H1 (cell line): Measurements from ENCODE around the gene ETNK1. TPM values are rescaled to one million over a fixed set of nuclear protein-coding genes. Genes with fewer than 3 reads are reported as not detected.

Experiments used
- CTCF ChIA-PET: fragments of 300-600 bp; sonication (Branson Sonifier 250); formaldehyde crosslinking; loops from one replicate; lab custom pipeline; 2021; ENCODE audit not compliant: partially characterized antibody; lab: Charles Lee
- POLR2A ChIA-PET: fragments of 300-600 bp; sonication (Branson Sonifier 250); formaldehyde crosslinking; loops from one replicate; lab custom pipeline; 2021; ENCODE audit warnings: inconsistent platforms; ENCODE audit not compliant: partially characterized antibody; lab: Charles Lee
- DNase-seq, 2 experiments: peaks; one replicate each; pipeline versions ENCODE4 v3.0.0 to v3.0.0-alpha.2; 2010 to 2022; ENCODE audit warnings: low spot score in 2 of 2, low read depth in 1 of 2, mixed read lengths in 1 of 2
- FAIRE-seq: peaks from 2 replicates; lab custom pipeline; 2011; peaks lifted over from hg19 to GRCh38; lab: Jason Lieb, UNC
- H2AFZ ChIP-seq: 2 replicates; pipeline ENCODE4 v1.8.1; 2012; ENCODE audit warnings: low read length, inconsistent platforms
- H2AK5ac ChIP-seq: 2 replicates; pipeline ENCODE4 v1.6.1; 2013; ENCODE audit warnings: low read depth, low read length
- H2BK120ac ChIP-seq: replicated peaks from 2 replicates; pipeline ENCODE3; 2013; ENCODE audit warnings: low read depth, low read length, inconsistent platforms
- H2BK12ac ChIP-seq: 2 replicates; pipeline ENCODE4 v1.6.1; 2013; ENCODE audit warnings: low read depth, low read length
- H2BK15ac ChIP-seq: 2 replicates; pipeline ENCODE4 v1.6.1; 2013; ENCODE audit warnings: low read length
- H2BK20ac ChIP-seq: 2 replicates; pipeline ENCODE4 v1.6.1; 2013; ENCODE audit warnings: low read length
- H2BK5ac ChIP-seq: 2 replicates; pipeline ENCODE4 v1.6.1; 2013; ENCODE audit warnings: low read depth, low read length
- H3K14ac ChIP-seq: 2 replicates; pipeline ENCODE4 v1.6.1; 2013; ENCODE audit warnings: inconsistent platforms; ENCODE audit not compliant: insufficient read length
- H3K18ac ChIP-seq: 2 replicates; pipeline ENCODE4 v1.6.1; 2013; ENCODE audit warnings: low read length; ENCODE audit errors: extremely low read depth
- H3K23ac ChIP-seq: 2 replicates; pipeline ENCODE4 v1.6.1; 2013; ENCODE audit warnings: inconsistent platforms; ENCODE audit not compliant: insufficient read length
- H3K23me2 ChIP-seq: 2 replicates; pipeline ENCODE4 v1.6.1; 2013; ENCODE audit warnings: low read depth, low read length
- H3K27ac ChIP-seq: 2 replicates; pipeline ENCODE4 v1.6.1; 2011; ENCODE audit warnings: low read depth, low read length, inconsistent platforms
- H3K27me3 ChIP-seq, 4 experiments: replicated peaks in 1 of 4; 1 replicate in 1 of 4; 2 replicates in 3 of 4; pipeline versions ENCODE4 v1.6.1 to v1.8.1; 2011 to 2013; ENCODE audit warnings: low read length in 3 of 4, mild to moderate bottlenecking in 3 of 4, inconsistent platforms in 2 of 4, mixed read lengths in 2 of 4, moderate library complexity in 1 of 4; ENCODE audit not compliant: control insufficient read depth in 3 of 4, insufficient read depth in 3 of 4; ENCODE audit errors: extremely low read depth in 1 of 4
- H3K36me3 ChIP-seq, 4 experiments: 2 replicates each; pipeline versions ENCODE4 v1.6.1 to v1.8.1; 2011 to 2013; ENCODE audit warnings: mild to moderate bottlenecking in 4 of 4, low read length in 3 of 4, moderate library complexity in 2 of 4, control low read depth in 1 of 4, inconsistent platforms in 1 of 4; ENCODE audit not compliant: insufficient read depth in 4 of 4, control insufficient read depth in 2 of 4
- H3K4ac ChIP-seq: replicated peaks from 2 replicates; pipeline ENCODE3; 2013; ENCODE audit warnings: low read length, low read depth, mixed read lengths, inconsistent platforms; ENCODE audit not compliant: insufficient read length
- H3K4me1 ChIP-seq, 4 experiments: replicated peaks in 1 of 4; 1 replicate in 1 of 4; 2 replicates in 3 of 4; pipeline versions ENCODE4 v1.6.1 to v1.8.1; 2011 to 2013; ENCODE audit warnings: low read length in 3 of 4, inconsistent platforms in 2 of 4, mixed read lengths in 1 of 4; ENCODE audit not compliant: insufficient read depth in 4 of 4, control insufficient read depth in 3 of 4
- H3K4me2 ChIP-seq, 2 experiments: 2 replicates each; pipeline versions ENCODE4 v1.6.1 to v1.8.1; 2011 to 2013; ENCODE audit warnings: low read depth in 2 of 2, low read length in 2 of 2, control low read depth in 1 of 2, inconsistent platforms in 1 of 2, mild to moderate bottlenecking in 1 of 2; ENCODE audit not compliant: insufficient read depth in 1 of 2
- H3K4me3 ChIP-seq, 4 experiments: fragments of 200-600, 300-600 bp in 1 of 4; sonication (generic), shearing (Covaris generic), sonication (Bioruptor Twin) in 1 of 4; 2 replicates each; pipeline versions ENCODE4 v1.5.1 to v1.8.1; 2011 to 2016; ENCODE audit warnings: low read length in 4 of 4, low read depth in 3 of 4, control low read depth in 2 of 4, inconsistent platforms in 2 of 4, mild to moderate bottlenecking in 2 of 4, mixed read lengths in 1 of 4, moderate library complexity in 1 of 4; ENCODE audit not compliant: insufficient read depth in 2 of 4; ENCODE audit errors: extremely low read depth in 1 of 4
- H3K56ac ChIP-seq: replicated peaks from 2 replicates; pipeline ENCODE3; 2013; ENCODE audit warnings: low read depth, mild to moderate bottlenecking, mixed read lengths, low read length, inconsistent platforms; ENCODE audit not compliant: insufficient read length
- H3K79me1 ChIP-seq: 2 replicates; pipeline ENCODE4 v1.6.1; 2013; ENCODE audit warnings: low read depth, low read length, control low read depth
- H3K79me2 ChIP-seq, 2 experiments: 2 replicates each; pipeline versions ENCODE4 v1.6.1 to v1.8.1; 2012 to 2013; ENCODE audit warnings: low read length in 2 of 2, mild to moderate bottlenecking in 2 of 2, inconsistent platforms in 1 of 2; ENCODE audit not compliant: insufficient read depth in 2 of 2, control insufficient read depth in 1 of 2
- H3K9ac ChIP-seq, 4 experiments: replicated peaks in 1 of 4; 1 replicate in 1 of 4; 2 replicates in 3 of 4; pipeline versions ENCODE4 v1.6.1 to v1.8.1; 2011 to 2013; ENCODE audit warnings: low read depth in 3 of 4, low read length in 3 of 4, control low read depth in 2 of 4, mild to moderate bottlenecking in 2 of 4, moderate library complexity in 2 of 4, inconsistent platforms in 1 of 4; ENCODE audit errors: extremely low read depth in 1 of 4
- H3K9me3 ChIP-seq, 2 experiments: 2 replicates each; pipeline versions ENCODE4 v1.6.1 to v1.8.1; 2012 to 2013; ENCODE audit warnings: mild to moderate bottlenecking in 2 of 2, moderate library complexity in 2 of 2, control low read depth in 1 of 2, inconsistent platforms in 1 of 2, low read depth in 1 of 2, low read length in 1 of 2, mixed read lengths in 1 of 2; ENCODE audit not compliant: insufficient read depth in 2 of 2
- H4K20me1 ChIP-seq, 2 experiments: replicated peaks in 1 of 2; 2 replicates each; pipeline versions ENCODE3 to v1.8.1; 2011 to 2013; ENCODE audit warnings: inconsistent platforms in 2 of 2, low read length in 2 of 2, mild to moderate bottlenecking in 1 of 2; ENCODE audit not compliant: insufficient read depth in 2 of 2, control insufficient read depth in 1 of 2
- H4K5ac ChIP-seq: 2 replicates; pipeline ENCODE4 v1.6.1; 2013; ENCODE audit warnings: low read length, low read depth, mixed read lengths, inconsistent platforms; ENCODE audit not compliant: insufficient read length
- H4K8ac ChIP-seq: 2 replicates; pipeline ENCODE4 v1.8.0; 2013; ENCODE audit warnings: mild to moderate bottlenecking, moderate library complexity, low read length, inconsistent platforms; ENCODE audit not compliant: insufficient read depth; ENCODE audit errors: extremely low read depth
- H4K91ac ChIP-seq: replicated peaks from 2 replicates; pipeline ENCODE3; 2013; ENCODE audit warnings: low read length, mixed read lengths, inconsistent platforms; ENCODE audit not compliant: insufficient read length
- PHF8 ChIP-seq: fragments of 200-600 bp; sonication (generic); conservative IDR thresholded peaks from 2 replicates; pipeline ENCODE4 v1.7.1; 2012; ENCODE audit warnings: low read depth, mild to moderate bottlenecking, inconsistent platforms, low read length, moderate library complexity
- RAD21 ChIP-seq, 2 experiments: IDR thresholded peaks in 1 of 2; conservative IDR thresholded peaks in 1 of 2; 2 replicates each; pipeline ENCODE4 v1.6.1; 2011; ENCODE audit warnings: low read depth in 2 of 2, low read length in 2 of 2, improper control_type of control experiment in 1 of 2, inconsistent platforms in 1 of 2, mild to moderate bottlenecking in 1 of 2, moderate library complexity in 1 of 2
- WGBS, 2 experiments: shearing (Covaris generic) in 1 of 2; methylation state at CpG; one replicate each; pipeline versions ENCODE4 v1.1.6 to v1.1.7; 2013 to 2015; ENCODE audit warnings: low lambda C conversion rate in 2 of 2, mixed read lengths in 2 of 2, inconsistent platforms in 1 of 2, low coverage in 1 of 2, missing lambda C conversion rate in 1 of 2; ENCODE audit not compliant: insufficient replicate concordance in 2 of 2, insufficient coverage in 1 of 2, insufficient read length in 1 of 2; ENCODE audit errors: extremely low coverage in 1 of 2, missing lambda C conversion rate in 1 of 2; 5-methylcytosine and 5-hydroxymethylcytosine counted together
- polyA plus RNA-seq, 7 experiments: library from polyadenylated mRNA; depleted of rRNA in 3 of 7; stranded (reverse) in 5 of 7; unstranded in 2 of 7; fragments of >200 nt in 5 of 7; fragments of 200-250 nt in 2 of 7; gene quantifications; 1 replicate in 5 of 7; 2 replicates in 1 of 7; 4 replicates in 1 of 7; pipeline versions ENCODE4 v1.2.1 to v1.2.3, GENCODE V29; 2011 to 2013; ENCODE audit warnings: missing spikeins in 2 of 7, mixed read lengths in 2 of 7
- total RNA-seq: library from RNA; stranded (reverse); fragmentation: NEBNext Ultra II Directional; extraction: Animal tissue kit (Norgen Biotek cat#: 25700); gene quantifications from 2 replicates; pipeline ENCODE4 v1.2.1, GENCODE V29; 2021

The ETNK1 gene
- total and polyA plus RNA-seq, 2 of the 8 experiments (the other 6 are each of a cell fraction or from before 2014, with no cell fraction given): 11.6 to 82.7 TPM

DNA sequence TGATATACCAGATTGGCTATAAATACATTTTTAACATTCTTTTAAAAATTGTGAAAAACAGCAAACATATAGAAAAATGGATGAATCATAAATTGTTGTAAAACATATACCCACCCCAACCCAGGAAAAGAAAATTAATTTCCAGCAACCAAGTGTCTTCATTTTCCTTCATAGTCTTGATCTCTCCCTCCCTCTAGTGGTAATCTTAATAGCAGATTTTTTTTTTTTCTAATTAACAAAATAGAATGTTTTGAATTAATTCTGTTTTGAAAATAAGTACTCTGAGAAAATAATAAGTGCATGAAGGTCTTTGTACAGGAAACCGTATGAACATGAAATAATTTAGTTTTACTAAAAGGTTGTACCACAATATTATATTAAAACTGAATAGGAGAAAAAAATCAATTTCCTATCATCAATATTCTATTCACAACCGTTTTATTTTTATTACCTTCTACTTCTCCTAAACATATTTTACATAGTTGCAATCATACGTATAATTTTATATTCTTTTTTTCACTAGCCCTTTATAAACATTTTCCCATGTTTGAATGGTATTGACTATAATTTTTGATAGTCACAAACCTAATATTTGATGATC, 7.0 kb downstream of the ETNK1 start:
- no peaks in the 10 kb centered on the region for H3K27me3 ChIP-seq
- no peak overlapping the region for H2AFZ ChIP-seq
- no peaks in the 10 kb centered on the region for H3K9me3 ChIP-seq
- peaks cover 19 to 98% of the 10 kb centered on the region in 2 experiments for H3K79me2 ChIP-seq
- ChIA-PET CTCF (no interaction called here), POLR2A (no interaction called here)
- H2BK12ac ChIP-seq: no peak overlapping the region
- FAIRE-seq (no peak), DNase-seq (no peak)
- H3K4ac ChIP-seq: no peak overlapping the region
- H3K18ac ChIP-seq: no peak overlapping the region
- H4K91ac ChIP-seq: no peak overlapping the region
- no peak overlapping the region for H2BK5ac ChIP-seq
- H3K23ac ChIP-seq: no peak overlapping the region
- H2BK20ac ChIP-seq: no peak overlapping the region
- H2BK15ac ChIP-seq: no peak overlapping the region
- no peaks in the 10 kb centered on the region for H3K23me2 ChIP-seq
- peaks cover 6 to 8% of the 10 kb centered on the region in 2 experiments for H4K20me1 ChIP-seq
- no peak overlapping the region for H2AK5ac ChIP-seq
- no peak overlapping the region for H3K9ac ChIP-seq
- no peak overlapping the region for H3K56ac ChIP-seq
- H3K79me1 ChIP-seq: peaks cover 5% of the 10 kb centered on the region
- H3K4me2 ChIP-seq: no peak overlapping the region
- no peak overlapping the region for H2BK120ac ChIP-seq
- H3K36me3 ChIP-seq: peaks cover 0 to 10% (median 0%) of the 10 kb centered on the region in 4 experiments; a peak in 2 of 8 replicates
- H3K27ac ChIP-seq: no peak overlapping the region
- H3K14ac ChIP-seq: no peak overlapping the region
- peaks cover 0 to 8% (median 2%) of the 10 kb centered on the region in 4 experiments; a peak in 3 of 7 replicates for H3K4me1 ChIP-seq
- H4K5ac ChIP-seq: no peak overlapping the region
- H3K4me3 ChIP-seq: no peak overlapping the region
- TF ChIP-seq PHF8 (no peak), RAD21 (IDR thresholded peaks at IDR 0.05 in 1 of 2, conservative IDR thresholded peaks at IDR 0.05 in 1 of 2; ENCODE audit: low read depth in 2 of 2, low read length in 2 of 2) (peak in 1 of 2 experiments; percentile 45; a peak in 3 of 4 replicates)
- 85 to 100% methylated on average over 2 to 3 of the region's 3 CpGs for WGBS, 2 experiments
- no peak overlapping the region for H4K8ac ChIP-seq
